GM13976 (cell line): ENCODE measurements around the gene POGK.

Experiments
- DNase-seq: peaks from one replicate; pipeline ENCODE4 v3.0.0; 2012; ENCODE audit warnings: low spot score
- CTCF ChIP-seq: IDR thresholded peaks from 2 replicates; pipeline ENCODE4 v1.5.1; 2012; ENCODE audit warnings: borderline replicate concordance, mild to moderate bottlenecking; ENCODE audit not compliant: insufficient read depth; ENCODE audit errors: extremely low read depth, missing control alignments, control extremely low read depth
- in situ Hi-C: fragments of 300-500 bp; cut with MboI; formaldehyde crosslinking; loops from one replicate; pipeline ENCODE4 v1.12.0; 2022; ENCODE audit warnings: low sequenced_read_pairs, mixed read lengths, inconsistent platforms; ENCODE audit not compliant: unreplicated experiment

POGK gene

GRCh38 chr1:166843322-166843721, 4.0 kb downstream of the POGK start:
- TF ChIP-seq CTCF, result no peak
- in situ Hi-C loops, result no loop called here

GRCh38 chr1:166843769-166844596, 4.7 kb downstream of the POGK start:
- in situ Hi-C loops, result no loop called here
- no peak for DNase-seq
- no peak for TF ChIP-seq CTCF

More at GRCh38 chr1:166843322-166843721, 4.0 kb downstream of the POGK start:
- DNase-seq, result no peak

GRCh38 chr1:166844791-166845190, 5.5 kb downstream of the POGK start:
- DNase-seq, result no peak
- no peak for TF ChIP-seq CTCF
- in situ Hi-C loops, result no loop called here

GRCh38 chr1:166848193-166848592, 8.9 kb downstream of the POGK start:
- no peak for DNase-seq
- in situ Hi-C loops, result no loop called here
- no peak for TF ChIP-seq CTCF

- no peak for DNase-seq
- in situ Hi-C loops, result no loop called here
These were observed 9.9 kb downstream of the POGK start for GRCh38 chr1:166849135-166849534.

GRCh38 chr1:166852918-166853317, 13.6 kb downstream of the POGK start:
- TF ChIP-seq CTCF, result no peak
- in situ Hi-C loops, result no loop called here
- no peak for DNase-seq

More at GRCh38 chr1:166849135-166849534, 9.9 kb downstream of the POGK start:
- TF ChIP-seq CTCF, result no peak
